ENCODE measurements around the gene CDKAL1. TPM values are rescaled to one million over a fixed set of nuclear protein-coding genes. Genes with fewer than 3 reads are reported as not detected.

CDKAL1 gene
- total RNA-seq, 1 donor from 2014 or later: 9.1 TPM

DNA sequence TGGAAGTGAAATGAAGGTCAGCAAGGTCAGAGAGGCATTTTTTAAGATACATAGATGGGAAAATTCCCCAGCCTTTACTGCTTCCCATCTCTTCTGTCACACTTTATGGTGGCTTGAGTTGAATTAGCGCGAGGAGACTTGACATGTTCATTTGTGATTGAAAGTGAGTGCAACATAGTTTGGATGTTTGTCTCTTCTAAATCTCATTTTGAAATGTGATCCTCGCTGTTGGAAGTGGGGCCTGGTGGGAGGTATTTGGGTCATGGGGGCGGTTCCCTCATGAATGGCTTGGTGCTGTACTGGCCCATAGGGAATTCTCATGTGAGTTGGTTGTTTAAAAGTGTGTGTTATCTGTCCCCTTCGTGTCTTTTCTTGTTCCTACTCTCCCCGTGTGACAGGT lies 237.2 kb downstream of the CDKAL1 start:
- intact Hi-C loops (cut with micrococcal nuclease): no loop called here
- Histone ChIP-seq H3K27me3 (ENCODE audit: low read depth) (no peaks in the 10 kb centered on the region), H3K27ac (replicated peaks) (no peak overlapping the region)

DNA sequence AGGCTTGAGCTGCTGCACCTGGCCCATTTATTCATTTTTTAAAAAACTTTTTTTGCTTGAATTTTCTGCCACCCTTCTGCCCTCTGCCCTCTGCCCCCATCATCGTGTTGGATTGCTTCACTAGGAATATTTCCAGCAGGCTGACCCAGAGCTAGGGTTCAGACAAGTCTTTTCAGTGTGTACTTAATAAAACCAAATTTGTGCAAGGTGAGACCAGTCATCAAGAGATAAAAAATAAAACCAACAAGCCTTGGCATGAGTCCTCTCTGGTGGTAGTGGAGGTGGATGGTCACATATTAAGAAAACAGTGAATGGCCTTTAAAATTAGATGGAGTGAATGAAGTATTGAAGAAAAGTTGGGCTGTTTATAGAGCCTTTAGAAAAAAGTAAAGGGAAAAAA lies 239.6 kb downstream of the CDKAL1 start:
- H3K9me3 ChIP-seq (replicated peaks): no peaks in the 10 kb centered on the region
- no peak for DNase-seq
- no peak for TF ChIP-seq CTCF (IDR thresholded peaks at IDR 0.05; ENCODE audit: borderline replicate concordance)
- intact Hi-C loops (cut with micrococcal nuclease): no loop called here
- H3K27me3 ChIP-seq (ENCODE audit: low read depth): no peaks in the 10 kb centered on the region
- H3K4me3 ChIP-seq: no peak overlapping the region
- no peak overlapping the region for H3K27ac ChIP-seq (replicated peaks)
- peaks cover 8% of the 10 kb centered on the region for H3K4me1 ChIP-seq
- H3K36me3 ChIP-seq: no peaks in the 10 kb centered on the region

More for the DNA sequence above, 237.2 kb downstream of the CDKAL1 start:
- TF ChIP-seq CTCF (IDR thresholded peaks at IDR 0.05; ENCODE audit: borderline replicate concordance): no peak
- no peak overlapping the region for H3K4me3 ChIP-seq
- peaks cover 8% of the 10 kb centered on the region for H3K4me1 ChIP-seq
- DNase-seq: no peak
- H3K9me3 ChIP-seq (replicated peaks): no peaks in the 10 kb centered on the region
- H3K36me3 ChIP-seq: no peaks in the 10 kb centered on the region

- no peak overlapping the region for H3K4me3 ChIP-seq
- no peak for TF ChIP-seq CTCF (IDR thresholded peaks at IDR 0.05; ENCODE audit: borderline replicate concordance)
- DNase-seq: no peak
- peaks cover 4% of the 10 kb centered on the region for H3K4me1 ChIP-seq
- no peaks in the 10 kb centered on the region for H3K27me3 ChIP-seq (ENCODE audit: low read depth)
- no peak overlapping the region for H3K27ac ChIP-seq (replicated peaks)
- intact Hi-C loops (cut with micrococcal nuclease): no loop called here
- no peaks in the 10 kb centered on the region for H3K9me3 ChIP-seq (replicated peaks)
- H3K36me3 ChIP-seq: no peaks in the 10 kb centered on the region
Observed at GRCh38 chr6:20775981-20776380, 241.7 kb downstream of the CDKAL1 start.

DNA sequence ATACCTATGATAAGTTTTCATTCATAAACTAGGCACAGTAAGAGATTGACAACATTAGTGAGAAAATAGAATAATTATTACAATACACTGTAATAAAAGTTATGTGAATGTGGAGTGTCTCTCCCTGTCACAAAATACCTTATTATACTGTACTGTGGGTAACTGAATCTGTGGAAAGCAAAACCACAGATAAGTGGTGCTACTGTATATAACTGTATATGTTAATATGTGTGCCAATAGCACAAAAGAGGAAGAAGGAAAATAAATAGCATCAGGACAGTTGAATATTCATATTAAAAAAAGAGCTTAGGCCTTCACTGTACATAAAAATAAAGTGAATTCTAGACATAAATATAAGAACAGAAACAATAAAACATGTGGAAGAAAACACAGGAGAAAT lies 243.5 kb downstream of the CDKAL1 start:
- Histone ChIP-seq H3K9me3 (replicated peaks) (no peaks in the 10 kb centered on the region), H3K27ac (replicated peaks) (no peak overlapping the region), H3K27me3 (ENCODE audit: low read depth) (no peaks in the 10 kb centered on the region), H3K4me1 (no peaks in the 10 kb centered on the region), H3K36me3 (peaks cover 8% of the 10 kb centered on the region), H3K4me3 (no peak overlapping the region)
- intact Hi-C loops (cut with micrococcal nuclease): no loop called here
- TF ChIP-seq CTCF (IDR thresholded peaks at IDR 0.05; ENCODE audit: borderline replicate concordance): no peak
- no peak for DNase-seq

- intact Hi-C loops (cut with micrococcal nuclease): no loop called here
Observed at GRCh38 chr6:20778459-20778858, 244.2 kb downstream of the CDKAL1 start.

More at GRCh38 chr6:20778459-20778858, 244.2 kb downstream of the CDKAL1 start:
- Histone ChIP-seq H3K27ac (replicated peaks) (no peak overlapping the region), H3K9me3 (replicated peaks) (no peaks in the 10 kb centered on the region), H3K4me3 (no peak overlapping the region), H3K4me1 (no peaks in the 10 kb centered on the region), H3K36me3 (peaks cover 14% of the 10 kb centered on the region), H3K27me3 (ENCODE audit: low read depth) (no peaks in the 10 kb centered on the region)
- TF ChIP-seq CTCF (IDR thresholded peaks at IDR 0.05; ENCODE audit: borderline replicate concordance): no peak
- no peak for DNase-seq
